ENCODE measurements around the gene TNRC6C.

TNRC6C gene

GRCh38 chr17:77965352-77965751, 6.8 kb downstream of the TNRC6C start:
- Histone ChIP-seq H3K9me3 (ENCODE audit: control insufficient read depth, insufficient read depth, low read depth, low read length) (no peaks in the 10 kb centered on the region), H3K36me3 (ENCODE audit: control insufficient read depth in 2 of 2, insufficient read depth in 1 of 2, low read length in 2 of 2) (no peaks in the 10 kb centered on the region), H3K27ac (ENCODE audit: extremely low read depth, low read depth, low read length) (no peak overlapping the region), H3K4me3 (ENCODE audit: low read depth, low read length) (no peak overlapping the region), H3K4me1 (ENCODE audit: control insufficient read depth, insufficient read depth, low read length) (peaks cover 40% of the 10 kb centered on the region)
- POLR2A ChIA-PET, result interaction anchor here (0.5 to 0.9 kb wide), 3 partner anchors 10 to 217 kb away, joined by 3 read pairs; no protein-coding TSS in a partner anchor
- CTCF ChIA-PET, result interaction anchor here (0.6 to 1.4 kb wide), 8 partner anchors 9 to 1064 kb away, joined by 3 to 7 read pairs (median 3); no protein-coding TSS in a partner anchor
- TF ChIP-seq, protein P1, sequence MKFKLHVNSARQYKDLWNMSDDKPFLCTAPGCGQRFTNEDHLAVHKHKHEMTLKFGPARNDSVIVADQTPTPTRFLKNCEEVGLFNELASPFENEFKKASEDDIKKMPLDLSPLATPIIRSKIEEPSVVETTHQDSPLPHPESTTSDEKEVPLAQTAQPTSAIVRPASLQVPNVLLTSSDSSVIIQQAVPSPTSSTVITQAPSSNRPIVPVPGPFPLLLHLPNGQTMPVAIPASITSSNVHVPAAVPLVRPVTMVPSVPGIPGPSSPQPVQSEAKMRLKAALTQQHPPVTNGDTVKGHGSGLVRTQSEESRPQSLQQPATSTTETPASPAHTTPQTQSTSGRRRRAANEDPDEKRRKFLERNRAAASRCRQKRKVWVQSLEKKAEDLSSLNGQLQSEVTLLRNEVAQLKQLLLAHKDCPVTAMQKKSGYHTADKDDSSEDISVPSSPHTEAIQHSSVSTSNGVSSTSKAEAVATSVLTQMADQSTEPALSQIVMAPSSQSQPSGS (tag by site-specific recombination; IDR thresholded peaks at IDR 0.05; ENCODE audit: low read depth), result peak; percentile 69
- TF ChIP-seq ZNF660 (tag by site-specific recombination; IDR thresholded peaks at IDR 0.05), result 0 out of 2 replicates have a peak, but pooled peaks have one; percentile 60
- TF ChIP-seq, protein P2, sequence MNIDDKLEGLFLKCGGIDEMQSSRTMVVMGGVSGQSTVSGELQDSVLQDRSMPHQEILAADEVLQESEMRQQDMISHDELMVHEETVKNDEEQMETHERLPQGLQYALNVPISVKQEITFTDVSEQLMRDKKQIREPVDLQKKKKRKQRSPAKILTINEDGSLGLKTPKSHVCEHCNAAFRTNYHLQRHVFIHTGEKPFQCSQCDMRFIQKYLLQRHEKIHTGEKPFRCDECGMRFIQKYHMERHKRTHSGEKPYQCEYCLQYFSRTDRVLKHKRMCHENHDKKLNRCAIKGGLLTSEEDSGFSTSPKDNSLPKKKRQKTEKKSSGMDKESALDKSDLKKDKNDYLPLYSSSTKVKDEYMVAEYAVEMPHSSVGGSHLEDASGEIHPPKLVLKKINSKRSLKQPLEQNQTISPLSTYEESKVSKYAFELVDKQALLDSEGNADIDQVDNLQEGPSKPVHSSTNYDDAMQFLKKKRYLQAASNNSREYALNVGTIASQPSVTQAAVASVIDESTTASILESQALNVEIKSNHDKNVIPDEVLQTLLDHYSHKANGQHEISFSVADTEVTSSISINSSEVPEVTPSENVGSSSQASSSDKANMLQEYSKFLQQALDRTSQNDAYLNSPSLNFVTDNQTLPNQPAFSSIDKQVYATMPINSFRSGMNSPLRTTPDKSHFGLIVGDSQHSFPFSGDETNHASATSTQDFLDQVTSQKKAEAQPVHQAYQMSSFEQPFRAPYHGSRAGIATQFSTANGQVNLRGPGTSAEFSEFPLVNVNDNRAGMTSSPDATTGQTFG (tag by site-specific recombination; IDR thresholded peaks at IDR 0.05; ENCODE audit: borderline replicate concordance), result no peak
- TF ChIP-seq REPIN1 (tag by site-specific recombination; IDR thresholded peaks at IDR 0.05; ENCODE audit: low read depth), result no peak
- no peak for TF ChIP-seq ZNF621 (tag by site-specific recombination; IDR thresholded peaks at IDR 0.05)
- no peak for TF ChIP-seq BCL6B (tag by site-specific recombination; IDR thresholded peaks at IDR 0.05)
- TF ChIP-seq ZNF398 (tag by site-specific recombination; IDR thresholded peaks at IDR 0.05), result no peak
- TF ChIP-seq ZNF16 (tag by site-specific recombination; IDR thresholded peaks at IDR 0.05; ENCODE audit: low read depth), result no peak
- TF ChIP-seq ZBTB17 (tag by site-specific recombination; IDR thresholded peaks at IDR 0.05), result peak; percentile 28; the same call in 1 of the 2 replicates
- no peak for TF ChIP-seq ZBTB6 (tag by site-specific recombination; IDR thresholded peaks at IDR 0.05)
- no peak for TF ChIP-seq ZIC2 (tag by site-specific recombination; IDR thresholded peaks at IDR 0.05)

DNA sequence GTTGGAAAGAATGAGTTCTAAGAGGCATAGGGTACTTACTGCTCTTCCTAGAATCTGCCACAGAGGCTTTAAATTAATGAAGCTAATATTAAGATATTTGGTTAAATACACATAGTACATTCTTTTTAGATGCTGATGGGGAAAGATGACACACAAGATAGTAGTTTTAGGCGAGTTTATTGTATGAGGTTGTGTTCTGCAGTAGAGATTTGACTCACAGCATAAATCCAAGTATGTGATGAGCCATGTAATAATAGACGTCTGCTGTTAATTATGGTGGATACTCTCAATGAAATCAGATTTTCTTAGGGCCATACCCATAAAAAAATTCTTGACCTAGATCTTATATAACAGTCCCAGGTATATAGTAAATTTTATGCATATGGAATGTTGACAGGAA, 8.0 kb downstream of the TNRC6C start:
- no peaks in the 10 kb centered on the region for H3K9me3 ChIP-seq (ENCODE audit: control insufficient read depth, insufficient read depth, low read depth, low read length)
- ChIA-PET POLR2A (no interaction called here), CTCF (interaction anchor here (1.0 to 1.4 kb wide), 3 partner anchors 13 to 52 kb away, joined by 3 to 7 read pairs (median 3); no protein-coding TSS in a partner anchor)
- H3K27ac ChIP-seq (ENCODE audit: extremely low read depth, low read depth, low read length), result no peak overlapping the region
- no peak overlapping the region for H3K4me3 ChIP-seq (ENCODE audit: low read depth, low read length)
- H3K4me1 ChIP-seq (ENCODE audit: control insufficient read depth, insufficient read depth, low read length), result peaks cover 35% of the 10 kb centered on the region
- H3K36me3 ChIP-seq (ENCODE audit: control insufficient read depth in 2 of 2, insufficient read depth in 1 of 2, low read length in 2 of 2), result no peaks in the 10 kb centered on the region
- TF ChIP-seq ZNF398 (tag by site-specific recombination; IDR thresholded peaks at IDR 0.05), result no peak
- TF ChIP-seq ZNF580 (tag by site-specific recombination; IDR thresholded peaks at IDR 0.05), result no peak
- no peak for TF ChIP-seq ZNF202 (tag by site-specific recombination; IDR thresholded peaks at IDR 0.05; ENCODE audit: borderline replicate concordance)
- TF ChIP-seq ZNF416 (tag by site-specific recombination; IDR thresholded peaks at IDR 0.05), result no peak
- TF ChIP-seq ZNF211 (tag by site-specific recombination; IDR thresholded peaks at IDR 0.05; ENCODE audit: low read depth), result no peak
- TF ChIP-seq ZFP37 (tag by site-specific recombination; IDR thresholded peaks at IDR 0.05), result no peak
- no peak for TF ChIP-seq ZNF692 (tag by site-specific recombination; IDR thresholded peaks at IDR 0.05)
- TF ChIP-seq, protein P3, sequence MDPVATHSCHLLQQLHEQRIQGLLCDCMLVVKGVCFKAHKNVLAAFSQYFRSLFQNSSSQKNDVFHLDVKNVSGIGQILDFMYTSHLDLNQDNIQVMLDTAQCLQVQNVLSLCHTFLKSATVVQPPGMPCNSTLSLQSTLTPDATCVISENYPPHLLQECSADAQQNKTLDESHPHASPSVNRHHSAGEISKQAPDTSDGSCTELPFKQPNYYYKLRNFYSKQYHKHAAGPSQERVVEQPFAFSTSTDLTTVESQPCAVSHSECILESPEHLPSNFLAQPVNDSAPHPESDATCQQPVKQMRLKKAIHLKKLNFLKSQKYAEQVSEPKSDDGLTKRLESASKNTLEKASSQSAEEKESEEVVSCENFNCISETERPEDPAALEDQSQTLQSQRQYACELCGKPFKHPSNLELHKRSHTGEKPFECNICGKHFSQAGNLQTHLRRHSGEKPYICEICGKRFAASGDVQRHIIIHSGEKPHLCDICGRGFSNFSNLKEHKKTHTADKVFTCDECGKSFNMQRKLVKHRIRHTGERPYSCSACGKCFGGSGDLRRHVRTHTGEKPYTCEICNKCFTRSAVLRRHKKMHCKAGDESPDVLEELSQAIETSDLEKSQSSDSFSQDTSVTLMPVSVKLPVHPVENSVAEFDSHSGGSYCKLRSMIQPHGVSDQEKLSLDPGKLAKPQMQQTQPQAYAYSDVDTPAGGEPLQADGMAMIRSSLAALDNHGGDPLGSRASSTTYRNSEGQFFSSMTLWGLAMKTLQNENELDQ (tag by site-specific recombination; IDR thresholded peaks at IDR 0.05; ENCODE audit: low read depth), result no peak
- no peak for TF ChIP-seq ZNF660 (tag by site-specific recombination; IDR thresholded peaks at IDR 0.05)

All from HEK293 (cell line).